T-helper 17 cell (primary cell): ENCODE measurements around the gene METRNL. TPM values are rescaled to one million over a fixed set of nuclear protein-coding genes. Genes with fewer than 3 reads are reported as not detected.

Source experiments
- ATAC-seq: fragments of 150-1000 bp; cut with Tn5 transposase; 2 replicates; pipeline ENCODE4 v1.10.0; 2021; ENCODE audit warnings: mild to moderate bottlenecking, moderate library complexity
- DNase-seq, 3 donors: peaks; one replicate each; pipeline versions ENCODE4 v3.0.0 to v3.0.0-alpha.2; 2020 to 2021
- H3K9me3 ChIP-seq: one replicate; pipeline ENCODE4 v1.7.0; 2013; ENCODE audit warnings: low read length, mild to moderate bottlenecking; ENCODE audit not compliant: control insufficient read depth, poor library complexity, severe bottlenecking
- H3K27ac Mint-ChIP-seq: one replicate; pipeline ENCODE4 v1.8.0; 2022; ENCODE audit warnings: mild to moderate bottlenecking, moderate library complexity, mixed read lengths
- H3K27me3 Mint-ChIP-seq: one replicate; pipeline ENCODE4 v1.8.0; 2022; ENCODE audit warnings: mixed read lengths
- H3K36me3 Mint-ChIP-seq: one replicate; pipeline ENCODE4 v1.8.0; 2022; ENCODE audit warnings: low read depth, mixed read lengths
- H3K4me1 Mint-ChIP-seq: one replicate; pipeline ENCODE4 v1.8.0; 2022; ENCODE audit warnings: mild to moderate bottlenecking, mixed read lengths
- H3K4me3 Mint-ChIP-seq: one replicate; pipeline ENCODE4 v1.8.0; 2022; ENCODE audit warnings: mild to moderate bottlenecking, moderate library complexity, mixed read lengths
- total RNA-seq, 4 donors: library from RNA in 2 of 4; stranded (reverse) in 2 of 4; gene quantifications; one replicate each; pipeline ENCODE4 v1.2.3 and lab custom pipeline; 2022 to 2026

The METRNL gene
- total RNA-seq, 2 donors from 2014 or later, result 24.0 to 26.2 TPM

DNA sequence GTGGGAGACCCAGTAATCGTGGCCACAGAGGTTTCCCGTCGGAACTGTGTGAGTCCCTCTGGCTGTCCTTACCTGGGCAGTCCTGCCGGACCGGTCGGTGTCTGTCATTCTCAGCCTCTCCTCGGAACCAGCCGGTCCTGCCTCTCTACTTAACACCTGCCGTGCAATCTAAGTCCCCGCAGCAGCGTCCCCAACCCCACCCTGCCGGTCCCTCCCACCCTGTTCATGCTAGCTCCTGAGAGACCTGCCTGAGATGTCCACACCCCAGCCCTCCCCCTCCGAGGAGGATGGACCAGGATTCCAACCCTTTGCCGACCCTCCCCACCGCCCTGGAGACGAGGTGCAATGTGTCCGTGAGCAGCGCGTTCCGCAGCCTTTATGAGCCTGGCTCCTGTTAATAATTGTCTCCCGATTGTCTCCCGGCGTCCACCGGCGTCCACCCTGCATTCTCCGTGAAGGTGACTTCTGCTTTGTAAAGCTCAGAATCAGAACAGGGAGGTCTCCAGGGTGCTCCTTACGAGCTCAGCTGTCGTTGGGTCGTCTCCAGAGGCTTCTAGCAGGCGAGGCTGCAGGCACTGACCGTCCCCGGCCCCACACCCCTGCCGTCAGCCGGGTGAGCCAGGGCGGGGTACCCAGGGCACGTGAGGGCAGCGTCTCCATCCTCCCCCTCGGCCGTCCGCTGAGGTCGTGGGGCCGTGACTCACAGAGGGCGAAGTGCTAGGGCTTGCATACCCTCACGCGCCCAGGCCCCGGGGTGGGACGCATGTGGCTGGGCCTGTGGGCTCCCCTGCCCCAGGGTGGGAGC, 10.1 kb downstream of the METRNL start:
- no peaks in the 10 kb centered on the region for H3K9me3 ChIP-seq
- Mint-ChIP-seq H3K36me3 (no peaks in the 10 kb centered on the region), H3K27ac (no peak overlapping the region), H3K4me3 (peak overlapping the region; percentile 43), H3K4me1 (peaks cover 10% of the 10 kb centered on the region), H3K27me3 (no peaks in the 10 kb centered on the region)
- ATAC-seq, result peak; percentile 23
- DNase-seq, result no peak

DNA sequence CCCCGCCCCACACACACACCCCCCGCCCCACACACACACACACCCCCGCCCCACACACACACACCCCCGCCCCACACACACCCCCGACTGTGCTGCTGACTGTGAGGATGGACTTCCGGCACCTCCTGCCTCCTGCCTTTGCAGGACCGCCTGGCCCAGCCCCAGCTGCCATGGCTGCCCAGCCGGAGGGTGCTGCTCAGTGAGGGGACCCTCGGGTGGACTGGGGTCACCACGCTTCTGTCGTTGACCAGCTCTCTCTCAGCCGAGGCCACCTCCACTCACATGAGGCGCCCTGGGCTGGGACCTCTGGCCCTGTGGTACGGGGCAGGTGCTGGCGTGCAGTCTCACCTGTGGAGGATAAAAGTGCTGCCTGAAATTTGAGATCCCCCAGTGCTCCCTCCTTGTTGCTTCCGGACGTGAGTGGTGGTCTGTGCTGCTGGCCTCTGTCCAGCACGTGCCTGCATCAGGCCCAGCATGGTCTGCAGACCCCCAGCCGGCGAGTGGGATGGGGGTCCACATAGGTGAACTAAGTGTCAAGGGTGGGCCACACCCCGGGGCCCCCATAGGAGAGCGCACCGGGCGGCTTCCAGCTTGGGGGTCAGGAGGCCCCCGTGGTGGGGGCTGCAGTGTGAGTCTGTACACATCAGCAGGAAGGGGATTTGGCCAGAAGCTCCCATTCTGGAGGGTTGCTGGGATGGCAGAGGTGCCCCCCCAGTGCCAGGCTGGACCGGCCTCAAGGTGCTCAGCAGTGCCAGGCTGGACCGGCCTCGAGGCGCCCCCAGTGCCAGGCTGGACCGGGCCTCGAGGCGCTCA, 11.2 kb downstream of the METRNL start:
- Mint-ChIP-seq H3K27ac (no peak overlapping the region), H3K4me1 (peaks cover 10% of the 10 kb centered on the region), H3K27me3 (no peaks in the 10 kb centered on the region), H3K36me3 (peaks cover under 1% of the 10 kb centered on the region), H3K4me3 (no peak overlapping the region)
- DNase-seq, result no peak
- ATAC-seq, result no peak
- no peaks in the 10 kb centered on the region for H3K9me3 ChIP-seq

DNA sequence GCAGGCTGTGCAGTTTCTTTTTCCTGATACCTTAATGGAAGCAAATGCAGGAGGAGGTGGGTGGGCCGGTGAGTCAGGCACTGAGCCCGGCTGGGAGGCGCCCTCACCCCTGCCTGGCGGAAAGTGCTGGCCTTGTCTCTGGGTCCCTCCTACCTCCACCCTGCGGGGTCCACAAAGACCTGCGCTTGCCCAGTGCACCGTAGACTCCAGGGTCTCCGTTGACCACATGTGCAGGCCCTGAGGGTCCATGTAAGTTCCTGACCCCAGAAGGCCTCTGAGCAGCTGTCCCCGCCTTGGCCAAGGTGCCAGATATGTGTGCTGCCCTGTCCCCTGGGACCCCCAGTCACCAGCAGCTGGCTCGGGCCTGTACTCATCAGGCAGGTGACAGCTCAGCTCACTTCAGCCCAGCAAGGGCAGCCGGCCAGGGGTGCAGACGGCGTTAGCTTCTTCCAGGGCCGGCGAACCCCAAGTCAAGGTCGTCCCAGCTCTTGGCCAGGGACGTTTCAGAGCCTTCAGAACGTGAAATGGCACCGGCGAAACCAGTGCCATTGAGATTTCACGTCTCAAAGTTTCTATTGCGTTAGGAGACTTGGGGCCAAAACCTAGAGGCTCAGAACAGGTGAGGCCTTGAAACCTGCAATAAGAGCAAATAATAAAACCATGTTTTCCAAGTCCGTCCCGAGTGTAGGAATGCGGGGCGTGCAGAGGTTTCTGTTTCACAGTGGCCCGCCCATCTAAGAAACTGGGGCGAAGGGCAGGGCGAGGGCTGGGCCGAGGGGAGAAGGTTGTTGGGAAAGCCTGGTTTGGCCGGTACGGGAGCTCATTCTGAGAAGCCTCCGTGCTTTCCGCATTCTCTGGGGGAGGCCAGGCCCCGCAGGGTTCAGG, 12.1 kb downstream of the METRNL start:
- peaks cover 10% of the 10 kb centered on the region for H3K4me1 Mint-ChIP-seq
- H3K27me3 Mint-ChIP-seq, result no peaks in the 10 kb centered on the region
- no peak overlapping the region for H3K4me3 Mint-ChIP-seq
- ATAC-seq (no peak), DNase-seq (no peak)
- H3K36me3 Mint-ChIP-seq, result peaks cover 2% of the 10 kb centered on the region
- no peak overlapping the region for H3K27ac Mint-ChIP-seq
- H3K9me3 ChIP-seq, result no peaks in the 10 kb centered on the region

DNA sequence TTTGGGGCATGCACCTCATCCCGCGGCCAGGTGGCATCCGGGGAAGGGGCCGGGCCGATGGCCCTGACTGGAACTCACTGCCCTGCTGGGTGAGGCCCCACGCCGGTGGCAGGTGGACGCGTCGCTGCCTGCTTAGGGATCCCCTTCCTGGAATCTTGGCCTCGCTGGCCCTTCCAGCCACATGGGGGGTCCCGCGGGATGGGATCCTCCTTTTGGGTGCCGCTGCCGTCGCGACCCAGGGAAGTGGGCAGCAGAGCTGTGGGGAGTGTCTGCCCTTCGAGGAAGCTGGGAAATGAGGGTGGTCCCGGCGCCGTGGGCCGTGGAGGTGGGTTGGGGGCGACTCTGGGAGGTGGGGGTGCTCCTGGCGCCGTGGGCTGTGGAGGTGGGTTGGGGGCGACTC, 12.8 kb downstream of the METRNL start:
- Mint-ChIP-seq H3K36me3 (peaks cover 2% of the 10 kb centered on the region), H3K4me1 (peaks cover 10% of the 10 kb centered on the region), H3K4me3 (no peak overlapping the region), H3K27me3 (no peaks in the 10 kb centered on the region), H3K27ac (no peak overlapping the region)
- DNase-seq, result no peak
- ATAC-seq, result no peak
- H3K9me3 ChIP-seq, result no peaks in the 10 kb centered on the region

DNA sequence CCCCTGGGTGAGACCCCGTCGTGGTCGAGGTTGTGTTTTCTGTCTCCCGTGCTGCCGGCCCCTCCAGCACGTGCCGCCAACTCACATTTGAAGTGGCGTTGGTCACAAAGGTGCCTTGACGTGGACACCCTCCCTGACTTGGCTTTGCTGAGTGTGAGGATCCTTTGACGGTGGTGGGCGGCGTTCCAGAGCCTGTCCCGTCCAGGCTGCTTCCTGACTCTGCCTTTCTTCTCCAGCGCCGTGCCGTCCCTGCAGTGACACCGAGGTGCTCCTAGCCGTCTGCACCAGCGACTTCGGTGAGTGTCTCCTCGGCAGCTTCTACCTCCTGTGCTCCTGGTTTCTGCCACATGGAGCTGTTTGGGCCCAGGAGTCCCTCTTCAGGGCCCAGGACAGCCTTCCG, 13.5 kb downstream of the METRNL start:
- ATAC-seq, result no peak
- no peak for DNase-seq
- Mint-ChIP-seq H3K4me3 (no peak overlapping the region), H3K27ac (no peak overlapping the region), H3K36me3 (peaks cover 2% of the 10 kb centered on the region), H3K27me3 (no peaks in the 10 kb centered on the region), H3K4me1 (peaks cover 6% of the 10 kb centered on the region)
- no peaks in the 10 kb centered on the region for H3K9me3 ChIP-seq

DNA sequence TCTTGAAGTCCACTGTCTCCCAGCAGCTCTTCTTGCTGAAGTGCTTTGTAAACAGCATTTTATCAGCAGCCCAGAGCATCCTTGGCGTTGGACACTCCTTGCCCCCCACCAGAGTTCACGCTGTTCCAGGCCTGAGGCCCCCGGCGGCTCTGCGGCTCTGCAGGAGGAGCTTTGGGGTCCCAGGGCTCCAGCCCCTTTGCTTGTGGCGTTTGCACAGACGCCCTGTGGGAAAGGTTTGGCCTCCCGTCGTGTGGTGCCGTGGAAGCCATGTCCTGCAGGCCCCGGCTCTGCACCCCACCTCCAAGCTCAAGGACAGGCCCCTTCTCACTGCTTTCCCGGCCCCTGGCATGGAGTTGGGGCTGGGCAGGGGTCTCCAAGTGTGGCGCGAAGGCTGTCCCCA, 14.1 kb downstream of the METRNL start:
- Mint-ChIP-seq H3K27ac (peak overlapping the region; percentile 19), H3K4me1 (peaks cover 6% of the 10 kb centered on the region), H3K4me3 (no peak overlapping the region), H3K36me3 (peaks cover 2% of the 10 kb centered on the region), H3K27me3 (no peaks in the 10 kb centered on the region)
- no peak for ATAC-seq
- no peaks in the 10 kb centered on the region for H3K9me3 ChIP-seq
- no peak for DNase-seq

DNA sequence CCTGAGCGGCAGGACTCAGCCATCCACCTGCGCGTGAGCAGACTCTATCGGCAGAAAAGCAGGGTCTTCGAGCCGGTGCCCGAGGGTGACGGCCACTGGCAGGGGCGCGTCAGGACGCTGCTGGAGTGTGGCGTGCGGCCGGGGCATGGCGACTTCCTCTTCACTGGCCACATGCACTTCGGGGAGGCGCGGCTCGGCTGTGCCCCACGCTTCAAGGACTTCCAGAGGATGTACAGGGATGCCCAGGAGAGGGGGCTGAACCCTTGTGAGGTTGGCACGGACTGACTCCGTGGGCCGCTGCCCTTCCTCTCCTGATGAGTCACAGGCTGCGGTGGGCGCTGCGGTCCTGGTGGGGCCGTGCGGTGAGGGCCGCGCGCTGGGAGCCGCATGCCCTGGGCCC, 14.9 kb downstream of the METRNL start:
- peaks cover 2% of the 10 kb centered on the region for H3K36me3 Mint-ChIP-seq
- peaks cover 4% of the 10 kb centered on the region for H3K4me1 Mint-ChIP-seq
- H3K27ac Mint-ChIP-seq, result no peak overlapping the region
- no peak overlapping the region for H3K4me3 Mint-ChIP-seq
- DNase-seq (no peak), ATAC-seq (no peak)
- peaks cover under 1% of the 10 kb centered on the region for H3K27me3 Mint-ChIP-seq
- H3K9me3 ChIP-seq, result no peaks in the 10 kb centered on the region

DNA sequence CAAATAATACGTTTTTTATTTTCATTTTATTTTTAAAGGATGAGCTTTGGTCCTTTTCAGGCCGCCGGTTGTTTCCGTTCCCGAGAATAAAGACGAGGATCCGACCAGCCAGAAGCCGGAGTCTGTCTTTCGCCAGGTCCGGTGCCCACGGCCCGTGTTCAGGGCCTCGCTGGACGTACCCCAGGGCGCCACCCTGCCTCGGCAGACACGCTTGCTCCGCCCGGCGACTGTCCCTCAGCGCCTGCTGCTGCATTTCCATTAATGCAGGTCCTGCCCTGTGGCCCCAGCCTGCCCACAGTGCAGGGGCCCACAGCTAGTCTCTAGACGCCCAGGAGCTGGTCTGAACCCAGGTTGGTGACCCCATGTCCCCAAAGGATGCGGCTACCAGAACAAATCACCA, 15.6 kb downstream of the METRNL start:
- Mint-ChIP-seq H3K27ac (no peak overlapping the region), H3K4me3 (no peak overlapping the region), H3K36me3 (peaks cover 2% of the 10 kb centered on the region), H3K27me3 (peaks cover 5% of the 10 kb centered on the region), H3K4me1 (peaks cover 4% of the 10 kb centered on the region)
- H3K9me3 ChIP-seq, result no peaks in the 10 kb centered on the region
- ATAC-seq (no peak), DNase-seq (no peak)

DNA sequence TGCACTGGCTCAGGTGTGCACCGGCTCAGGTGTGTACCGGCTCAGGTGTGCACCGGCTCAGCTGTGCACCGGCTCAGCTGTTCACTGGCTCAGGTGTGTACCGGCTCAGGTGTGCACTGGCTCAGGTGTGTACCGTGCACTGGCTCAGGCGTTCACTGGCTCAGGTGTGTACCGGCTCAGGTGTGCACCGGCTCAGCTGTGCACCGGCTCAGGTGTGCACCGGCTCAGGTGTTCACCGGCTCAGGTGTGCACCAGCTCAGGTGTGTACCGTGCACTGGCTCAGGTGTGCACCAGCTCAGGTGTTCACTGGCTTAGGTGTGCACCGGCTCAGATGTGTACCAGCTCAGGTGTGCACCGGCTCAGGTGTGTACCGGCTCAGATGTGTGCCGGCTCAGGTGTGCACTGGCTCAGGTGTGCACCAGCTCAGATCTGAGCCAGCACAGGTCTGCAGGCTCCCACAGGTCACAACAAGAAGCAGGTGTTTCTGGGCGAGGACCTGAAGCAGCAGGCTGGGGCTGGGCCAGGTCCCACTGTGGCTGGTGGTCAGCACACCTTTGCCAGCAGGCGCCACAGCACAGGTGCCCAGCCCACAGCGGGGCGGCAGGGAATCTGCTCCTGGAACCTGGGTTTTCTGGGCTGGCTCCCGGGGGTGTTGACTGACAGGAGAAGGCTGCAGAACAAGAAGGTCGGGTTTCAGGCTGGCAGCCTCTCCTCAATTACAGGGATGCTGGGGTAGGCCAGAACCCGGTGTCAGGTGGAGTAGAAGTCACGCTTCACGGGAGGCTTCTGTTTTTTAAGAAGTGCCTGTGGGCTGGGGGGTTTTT, 17.2 kb downstream of the METRNL start:
- H3K4me3 Mint-ChIP-seq, result no peak overlapping the region
- peaks cover 8% of the 10 kb centered on the region for H3K4me1 Mint-ChIP-seq
- H3K27ac Mint-ChIP-seq, result no peak overlapping the region
- no peak for DNase-seq
- ATAC-seq, result no peak
- peaks cover 10% of the 10 kb centered on the region for H3K27me3 Mint-ChIP-seq
- H3K9me3 ChIP-seq, result no peaks in the 10 kb centered on the region
- H3K36me3 Mint-ChIP-seq, result peaks cover 2% of the 10 kb centered on the region

DNA sequence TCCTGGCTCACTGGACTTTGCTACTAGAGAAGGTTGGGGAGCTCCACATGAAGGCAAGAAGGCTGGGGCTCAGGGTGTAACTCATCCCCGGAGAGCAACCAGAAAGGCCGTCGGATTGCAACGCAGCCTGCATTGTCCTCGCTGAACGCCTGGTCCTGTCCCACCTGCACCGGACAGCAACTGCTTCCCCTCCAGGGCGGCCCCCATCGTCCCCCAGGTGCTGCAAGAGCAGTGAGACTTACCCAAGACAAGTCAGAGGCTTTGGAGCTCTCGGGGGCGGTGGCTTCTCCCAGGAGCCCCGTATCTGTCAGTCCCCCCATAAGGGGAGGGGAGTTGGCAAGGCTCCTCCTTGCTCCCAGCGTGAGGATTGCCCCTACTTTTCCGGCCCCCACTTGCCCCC, 18.4 kb downstream of the METRNL start:
- Mint-ChIP-seq H3K27ac (no peak overlapping the region), H3K36me3 (peaks cover 2% of the 10 kb centered on the region)
- no peak for DNase-seq

DNA sequence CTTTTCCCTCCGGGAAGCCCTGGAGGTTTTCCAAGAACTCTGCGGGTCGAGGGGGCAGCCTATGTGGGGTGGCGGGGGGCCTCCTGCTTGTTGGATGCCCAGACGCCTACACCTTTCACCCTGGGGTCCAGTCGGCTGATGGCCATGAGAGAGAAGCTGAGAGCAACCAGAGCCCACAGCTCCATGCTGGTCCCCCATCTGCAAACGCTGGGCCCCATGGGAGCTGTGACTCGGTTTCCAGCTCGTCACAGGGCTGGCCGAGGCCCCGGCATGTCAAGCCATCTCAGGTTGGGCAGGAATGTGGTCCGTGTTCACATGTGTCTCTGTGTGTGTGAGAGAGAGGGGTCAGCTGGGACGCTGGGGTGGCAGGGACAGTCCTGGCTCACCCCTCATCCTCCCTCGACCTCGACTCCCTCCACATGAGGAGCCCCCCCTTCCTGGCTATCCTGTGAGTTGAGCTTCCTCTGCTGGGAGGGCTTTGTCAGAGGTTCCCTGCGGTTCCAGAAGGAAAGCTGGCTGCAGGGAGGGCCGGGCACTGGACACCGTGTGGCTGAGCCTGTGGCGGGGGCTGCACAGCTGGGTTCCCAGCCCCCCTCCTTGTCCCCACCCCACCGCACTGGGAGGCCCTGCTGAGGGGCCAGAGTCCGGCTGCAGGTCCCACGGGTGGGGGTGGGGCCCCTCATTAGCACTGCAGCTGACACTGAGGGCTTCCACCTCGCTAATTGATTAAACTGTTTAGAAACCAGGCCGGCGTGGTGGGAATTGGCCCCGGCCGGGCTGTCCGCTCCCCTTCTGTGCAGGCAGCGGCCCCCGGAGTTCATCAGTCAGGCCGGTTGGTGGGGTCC, 19.1 kb downstream of the METRNL start:
- H3K4me3 Mint-ChIP-seq, result no peak overlapping the region
- peaks cover 10% of the 10 kb centered on the region for H3K27me3 Mint-ChIP-seq
- peaks cover 8% of the 10 kb centered on the region for H3K4me1 Mint-ChIP-seq
- no peak for ATAC-seq
- DNase-seq, result no peak
- H3K36me3 Mint-ChIP-seq, result peaks cover 2% of the 10 kb centered on the region
- H3K27ac Mint-ChIP-seq, result no peak overlapping the region
- no peaks in the 10 kb centered on the region for H3K9me3 ChIP-seq

More for the DNA sequence above, 18.4 kb downstream of the METRNL start:
- H3K9me3 ChIP-seq, result no peaks in the 10 kb centered on the region
- peaks cover 8% of the 10 kb centered on the region for H3K4me1 Mint-ChIP-seq
- peak overlapping the region; percentile 9 for H3K4me3 Mint-ChIP-seq
- ATAC-seq, result no peak
- H3K27me3 Mint-ChIP-seq, result peaks cover 10% of the 10 kb centered on the region

DNA sequence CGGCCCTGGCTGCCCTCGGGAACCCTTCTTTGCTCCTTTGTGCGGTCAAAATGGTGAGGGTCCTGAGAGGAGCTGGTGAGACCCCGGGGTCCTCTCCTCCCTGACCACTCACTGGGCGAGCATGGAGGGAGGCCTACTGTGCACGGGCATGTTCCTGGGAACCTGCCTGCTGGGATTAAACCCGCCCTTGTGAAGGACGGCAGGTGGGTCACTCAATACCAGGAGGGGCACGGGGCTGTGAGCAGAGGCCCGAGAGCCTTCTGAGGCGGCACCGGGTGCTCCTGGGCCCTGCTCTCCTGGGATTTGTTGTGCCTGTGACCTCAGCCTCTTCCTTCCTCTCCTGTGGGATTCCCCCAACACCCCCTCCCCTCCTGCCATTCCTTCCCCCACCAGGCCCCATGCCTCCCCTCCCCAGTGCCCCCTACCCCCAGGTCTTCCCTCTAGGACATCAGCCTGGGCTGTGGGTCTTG, 19.7 kb downstream of the METRNL start:
- Mint-ChIP-seq H3K27ac (no peak overlapping the region), H3K4me1 (peaks cover 8% of the 10 kb centered on the region), H3K27me3 (peaks cover 10% of the 10 kb centered on the region), H3K36me3 (peaks cover 2% of the 10 kb centered on the region), H3K4me3 (no peak overlapping the region)
- H3K9me3 ChIP-seq, result no peaks in the 10 kb centered on the region
- DNase-seq (no peak), ATAC-seq (no peak)
